Left forelimb (tissue), 1 donor: ENCODE measurements around the gene ERBB4.
"Not testable (repeated sequence)": the region's sequence is repeated elsewhere in the genome, so short reads cannot be mapped to it uniquely, and the experiment has no call there.

ENCODE experiments used
- DNase-seq: peaks from one replicate; pipeline ENCODE4 v3.0.0-alpha.2; 2018; ENCODE audit warnings: low spot score

Gene ERBB4

GRCh38 chr2:212141499-212141898, 397.1 kb downstream of the ERBB4 start:
- DNase-seq, result no peak

- DNase-seq, result no peak
Measured at GRCh38 chr2:212136216-212136795, 402.3 kb downstream of the ERBB4 start.

DNA sequence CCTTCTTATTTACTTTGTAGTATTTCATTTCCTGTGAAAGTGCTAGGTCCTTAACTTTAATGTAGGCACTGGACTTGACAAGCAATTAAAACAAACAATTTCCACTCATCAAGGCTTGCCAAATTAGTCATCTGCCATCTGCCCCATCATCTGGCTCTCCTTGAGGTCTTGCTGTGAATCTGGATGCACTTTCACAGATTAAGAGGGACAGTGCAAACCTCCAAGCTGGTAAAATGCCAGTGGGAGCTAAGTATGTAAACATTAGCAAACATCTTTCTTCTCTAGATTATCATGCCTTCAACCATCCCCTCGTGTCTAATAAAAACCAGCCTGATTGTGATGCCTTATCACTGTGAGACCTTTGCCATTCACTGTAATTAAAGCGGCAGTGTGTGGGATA, 402.9 kb downstream of the ERBB4 start:
- no peak for DNase-seq

DNA sequence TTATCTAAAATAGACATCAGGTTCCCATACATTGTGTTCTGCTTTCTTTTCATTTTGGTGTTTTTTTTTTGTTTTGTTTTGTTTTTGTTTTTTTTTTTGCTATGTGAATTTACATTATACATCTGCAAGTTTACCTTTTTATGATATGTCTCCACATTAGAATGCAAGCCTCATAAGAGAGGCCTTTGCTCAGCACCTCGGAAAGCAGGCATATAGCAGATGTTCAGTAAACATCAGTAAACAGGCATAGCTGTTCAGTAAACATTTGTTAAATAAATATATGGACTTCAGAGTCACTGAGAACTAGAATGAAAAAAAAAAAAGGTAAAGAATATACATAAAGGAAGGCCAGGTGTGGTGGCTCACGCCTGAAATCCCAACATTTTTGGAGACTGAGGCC, 405.3 kb downstream of the ERBB4 start:
- DNase-seq, result no peak

DNA sequence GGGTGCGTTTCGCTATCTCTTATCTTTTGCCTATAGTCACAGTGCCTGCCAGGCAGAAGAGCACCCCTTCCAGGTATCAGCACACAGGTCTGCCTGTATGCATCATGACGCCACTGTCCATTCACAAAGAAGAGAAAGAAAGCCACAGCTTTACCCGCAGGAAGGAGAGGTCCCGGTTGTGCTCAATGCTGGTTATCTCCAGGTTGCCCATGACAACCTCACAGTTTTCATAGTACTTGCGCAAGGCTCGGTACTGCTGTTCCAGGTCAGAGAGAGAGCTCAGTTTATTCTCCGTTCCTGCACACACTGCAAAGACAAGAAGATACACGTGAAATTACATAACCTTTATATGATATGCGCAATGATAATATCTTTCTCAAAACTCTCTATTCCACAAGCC, 414.0 kb downstream of the ERBB4 start:
- DNase-seq, result no peak

DNA sequence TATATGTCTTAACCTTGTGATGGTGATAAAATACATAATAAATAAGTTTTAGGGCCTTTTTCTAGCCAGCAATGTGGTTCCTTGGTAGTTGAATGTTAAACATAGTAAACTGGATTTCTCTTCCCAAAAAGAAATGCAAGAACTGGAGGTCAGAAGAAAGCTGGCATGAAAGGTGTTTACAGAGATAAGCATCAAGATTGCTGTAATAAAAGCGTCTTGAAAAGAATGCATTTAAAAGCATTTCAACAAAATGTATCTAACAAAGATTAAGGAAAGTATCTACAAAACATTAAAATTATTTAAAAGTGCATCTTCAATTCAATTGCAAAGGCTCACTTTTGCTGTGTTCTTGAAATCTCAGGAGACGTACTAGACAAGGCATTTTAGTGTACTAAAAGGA, 419.0 kb downstream of the ERBB4 start:
- DNase-seq, result no peak

- DNase-seq, result no peak
Measured at GRCh38 chr2:212117926-212118325, 420.7 kb downstream of the ERBB4 start.

DNA sequence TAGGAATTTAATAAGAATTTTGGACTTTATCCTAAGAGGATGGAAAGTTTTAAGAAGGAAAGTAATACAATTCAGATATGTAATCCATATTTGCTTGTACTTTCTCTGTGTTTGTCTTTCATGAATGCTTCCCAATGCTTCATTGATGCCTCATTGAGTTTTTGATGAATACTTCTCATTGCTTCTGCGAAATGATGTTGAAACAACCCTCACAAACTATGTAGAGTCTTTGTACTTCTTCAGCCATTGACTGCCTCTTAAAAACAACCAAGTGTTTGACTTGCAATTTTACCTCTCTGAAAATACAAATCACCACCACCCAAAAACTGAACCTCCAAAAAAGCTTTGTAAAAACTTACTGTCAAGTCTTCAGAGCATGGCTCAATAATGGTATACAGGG, 424.1 kb downstream of the ERBB4 start:
- DNase-seq, result no peak

DNA sequence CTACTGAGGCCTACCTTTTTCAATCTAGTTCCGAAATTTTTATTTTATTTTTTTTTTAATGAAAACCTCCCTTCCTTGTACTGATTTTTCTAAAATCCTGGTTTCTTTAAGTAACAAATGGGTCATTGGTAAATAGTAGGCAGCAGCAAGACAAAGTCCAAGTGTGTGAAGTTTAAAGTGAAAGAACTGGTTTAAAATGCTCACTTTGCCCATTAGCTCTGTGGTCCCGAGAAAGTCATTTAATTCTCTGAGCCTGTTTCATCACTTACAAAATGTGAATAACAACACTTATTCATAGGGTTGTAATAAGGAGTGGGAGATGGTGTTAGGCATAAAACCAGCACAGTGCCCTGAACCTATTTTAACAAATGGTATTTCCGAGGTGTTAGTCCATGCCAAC, 426.2 kb downstream of the ERBB4 start:
- DNase-seq, result no peak

DNA sequence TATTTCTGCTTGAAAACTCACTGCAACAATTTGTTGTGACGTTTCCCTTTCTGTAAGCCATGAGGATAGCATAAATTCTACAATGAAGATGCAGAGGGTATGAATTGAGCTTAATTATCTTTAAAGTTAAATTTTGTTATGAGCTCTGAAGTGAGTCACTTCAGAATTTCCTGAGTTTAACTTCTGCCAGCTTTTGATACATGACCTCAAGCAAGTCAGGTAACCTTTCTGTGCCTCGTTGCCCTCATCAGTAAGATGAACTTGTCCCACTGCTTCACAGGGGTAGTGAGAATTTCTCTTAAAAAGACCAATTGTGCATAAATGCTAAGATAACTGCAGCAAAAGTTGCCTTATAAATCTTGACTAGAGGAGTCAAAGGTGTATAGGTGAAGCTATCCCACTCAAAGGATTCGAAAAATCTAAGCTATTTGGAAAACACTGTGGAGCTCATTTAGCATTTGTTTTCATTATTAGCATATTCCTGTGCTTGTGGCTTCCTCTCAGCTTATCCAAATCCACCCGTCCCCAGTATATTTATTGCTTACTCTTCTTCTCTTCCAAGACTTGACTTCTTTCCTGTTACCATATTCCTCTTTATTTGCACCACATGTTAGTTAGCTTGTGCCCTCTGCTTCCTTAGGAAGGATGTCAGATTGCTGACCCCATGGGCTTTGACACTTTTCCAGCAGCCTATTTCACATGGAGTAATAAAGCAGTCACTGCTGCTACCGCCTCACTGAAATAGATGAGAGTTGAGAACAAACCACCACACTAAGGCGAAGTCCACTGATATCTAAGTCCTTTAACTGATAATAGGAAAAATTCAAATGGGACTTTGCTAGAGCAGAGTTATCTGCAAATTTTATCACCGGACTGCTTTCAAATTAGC, 428.6 kb downstream of the ERBB4 start:
- no peak for DNase-seq

GRCh38 chr2:212109217-212109616, 429.4 kb downstream of the ERBB4 start:
- no peak for DNase-seq

DNA sequence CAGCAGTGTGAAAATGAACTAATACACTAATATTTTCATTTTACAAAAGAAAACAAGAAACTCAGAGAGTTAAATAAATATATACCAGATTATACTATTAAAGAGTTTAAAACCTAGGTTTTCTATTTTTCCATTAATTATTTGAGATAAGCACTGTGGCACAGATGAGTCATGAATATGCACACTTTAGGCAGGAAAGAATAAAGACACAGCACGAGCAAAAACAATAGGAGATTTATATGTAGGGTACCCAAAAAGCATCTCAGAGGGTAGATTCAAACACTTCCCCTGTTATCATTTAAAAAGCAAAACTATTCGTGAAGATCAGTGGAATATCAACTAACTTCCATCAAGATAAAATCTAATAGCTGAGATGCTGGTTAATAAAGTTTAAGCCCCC, 430.6 kb downstream of the ERBB4 start:
- no peak for DNase-seq

GRCh38 chr2:212107014-212107413, 431.6 kb downstream of the ERBB4 start:
- DNase-seq, result no peak

GRCh38 chr2:212106536-212106935, 432.1 kb downstream of the ERBB4 start:
- not testable (repeated sequence) for DNase-seq

- no peak for DNase-seq
Measured at GRCh38 chr2:212099658-212100057, 438.9 kb downstream of the ERBB4 start.

GRCh38 chr2:212098966-212099365, 439.6 kb downstream of the ERBB4 start:
- DNase-seq, result no peak

DNA sequence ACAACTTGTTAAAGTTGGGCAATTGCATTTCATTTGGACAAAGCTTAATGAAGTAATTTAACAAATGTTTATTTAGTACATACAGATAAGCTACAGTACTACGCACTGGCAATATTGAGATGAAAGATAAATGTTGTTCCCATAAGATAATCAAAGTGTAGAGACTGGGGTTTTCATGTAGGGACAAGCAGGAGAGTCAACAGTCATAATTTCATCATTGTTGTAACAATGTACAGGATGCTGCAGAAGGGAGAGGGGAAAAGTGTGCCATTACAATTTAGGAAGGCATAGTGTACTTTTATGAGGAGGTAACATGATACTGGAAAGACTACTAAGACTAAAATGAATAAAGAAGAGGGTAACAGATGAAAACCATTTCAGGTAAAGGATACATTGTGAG, 441.6 kb downstream of the ERBB4 start:
- no peak for DNase-seq

DNA sequence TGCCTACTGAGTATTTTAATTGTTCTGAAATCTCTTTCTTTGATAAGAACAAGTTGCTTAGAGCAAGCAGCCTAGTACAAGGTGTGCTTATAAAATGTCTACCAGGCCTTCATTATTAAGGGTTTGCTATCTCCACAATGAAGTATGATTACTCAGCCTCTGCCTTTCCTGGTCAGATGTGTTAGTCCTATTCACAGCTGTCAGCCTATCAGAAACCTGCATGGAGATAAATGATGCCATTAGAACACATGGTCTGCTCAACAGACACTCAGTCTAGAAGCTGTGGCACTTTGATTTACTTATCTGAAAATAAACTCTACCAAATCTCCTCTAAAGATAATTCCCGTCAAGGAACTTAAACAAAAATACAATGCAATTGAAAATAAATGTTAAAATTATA, 448.7 kb downstream of the ERBB4 start:
- DNase-seq, result no peak

DNA sequence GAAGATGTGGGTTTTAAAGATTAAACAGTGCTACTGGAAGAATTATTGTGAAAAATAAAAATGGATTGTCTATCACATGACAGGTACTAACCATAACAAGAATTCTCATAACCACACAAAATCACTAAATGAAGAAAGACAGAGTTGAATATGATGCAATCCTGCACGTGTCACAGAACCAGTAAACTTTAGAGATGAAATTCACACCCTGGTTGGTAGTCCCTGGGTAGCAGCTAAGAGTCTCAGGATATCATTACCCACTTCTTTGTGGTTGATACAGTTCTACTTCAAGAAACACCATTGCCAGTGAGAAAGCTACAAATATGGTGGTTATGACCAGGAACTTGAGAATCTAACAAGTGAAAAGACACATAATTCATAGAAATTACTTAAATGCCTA, 450.2 kb downstream of the ERBB4 start:
- DNase-seq, result no peak

DNA sequence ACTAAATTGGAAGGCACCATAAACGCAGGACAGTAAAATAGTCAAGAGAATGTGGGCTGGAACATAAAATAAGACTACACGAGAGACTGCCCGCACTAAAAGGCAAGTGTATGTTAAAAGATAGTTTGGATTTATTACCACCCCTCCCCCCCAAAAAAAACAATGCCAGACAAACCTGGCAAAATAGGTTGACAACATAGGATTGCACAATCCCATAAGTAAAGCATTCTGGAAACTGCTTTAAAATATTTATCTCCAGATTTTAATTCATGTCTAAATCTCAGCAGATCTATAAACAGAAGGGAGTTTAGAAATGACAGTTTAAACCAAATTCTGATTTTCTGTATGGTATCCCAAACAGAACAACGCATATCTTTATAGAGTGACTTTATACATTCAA, 455.1 kb downstream of the ERBB4 start:
- no peak for DNase-seq

DNA sequence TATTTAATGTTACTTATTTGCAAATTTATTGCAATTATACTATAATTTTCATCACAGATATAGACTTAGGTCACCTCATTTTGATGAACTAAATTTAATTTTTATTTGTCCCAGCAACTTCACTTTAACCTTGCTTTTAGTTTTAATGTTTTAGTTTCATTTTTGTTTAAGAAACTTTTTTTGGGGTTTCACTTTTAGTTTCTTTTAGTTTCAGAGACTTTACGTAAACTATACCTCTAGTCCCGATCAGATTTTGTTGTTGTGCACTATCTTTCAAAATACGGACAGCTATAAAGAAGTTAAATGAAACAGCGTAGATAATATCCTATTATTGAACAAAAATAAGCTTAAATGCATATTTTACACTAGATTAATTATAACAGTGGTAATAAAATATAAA, 460.5 kb downstream of the ERBB4 start:
- no peak for DNase-seq

GRCh38 chr2:212076456-212076855, 462.1 kb downstream of the ERBB4 start:
- DNase-seq, result no peak

DNA sequence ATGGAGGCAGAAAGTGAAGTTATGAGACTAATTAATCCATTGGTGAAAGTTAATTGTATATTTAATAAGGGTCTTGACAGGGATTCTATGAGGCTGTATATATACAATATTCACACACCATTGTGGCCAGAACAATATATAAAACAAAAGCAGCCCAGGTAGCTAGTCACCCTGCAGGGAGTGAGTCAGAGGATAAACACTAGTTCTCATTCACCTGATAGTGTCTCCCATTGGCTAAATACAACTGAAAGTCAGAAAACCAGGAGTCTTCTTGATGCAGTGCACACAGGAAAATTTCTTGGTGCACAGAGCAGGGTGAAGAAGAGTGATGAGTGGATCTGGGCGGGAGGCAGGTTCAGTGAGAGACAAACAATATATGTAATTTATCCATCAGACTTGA, 465.2 kb downstream of the ERBB4 start:
- DNase-seq, result no peak

GRCh38 chr2:212066546-212066945, 472.1 kb downstream of the ERBB4 start:
- no peak for DNase-seq
